Measurements from ENCODE around the gene CFI. TPM values are rescaled to one million over a fixed set of nuclear protein-coding genes. Genes with fewer than 3 reads are reported as not detected.

CFI gene
- total RNA-seq, 1 donor from 2014 or later = not detected

DNA sequence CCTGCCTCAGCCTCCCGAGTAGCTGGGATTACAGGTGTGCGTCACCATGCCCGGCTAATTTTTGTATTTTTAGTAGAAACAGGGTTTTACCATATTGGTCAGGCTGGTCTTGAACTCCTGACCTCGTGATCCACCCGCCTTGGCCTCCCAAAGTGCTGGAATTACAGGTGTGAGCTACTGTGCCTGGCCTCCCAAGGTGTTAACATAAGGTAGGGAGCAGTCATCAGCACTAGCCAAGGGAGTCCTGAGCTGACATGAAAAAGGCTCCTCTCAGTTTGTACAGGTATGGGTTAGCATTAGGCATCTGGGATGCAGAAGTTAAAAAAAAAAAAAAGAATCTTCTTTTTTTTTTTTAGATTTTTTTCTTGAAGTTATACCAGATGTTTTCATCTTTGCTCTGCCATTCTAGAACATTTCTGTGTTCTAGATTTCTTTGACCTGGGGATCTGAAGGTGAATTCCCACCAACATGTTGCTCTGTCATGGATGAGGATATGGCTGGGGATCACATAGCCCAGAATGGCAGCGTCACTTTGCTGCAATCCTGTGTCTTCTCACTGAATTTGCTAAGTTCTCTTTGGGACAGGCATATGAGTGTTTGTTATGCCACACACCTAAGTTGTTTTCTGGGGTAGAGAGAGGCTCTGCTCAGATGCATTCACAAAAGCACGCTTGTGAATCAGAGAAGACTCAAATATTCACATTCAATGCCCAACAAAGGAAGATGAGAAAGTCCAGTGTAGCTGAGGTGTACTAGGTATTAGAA, 47.5 kb downstream of the CFI start:
- Mint-ChIP-seq H3K36me3 (no peaks in the 10 kb centered on the region), H3K4me3 (no peak overlapping the region), H3K4me1 (no peaks in the 10 kb centered on the region), H3K27ac (no peak overlapping the region), H3K9me3 (no peaks in the 10 kb centered on the region), H3K27me3 (ENCODE audit: insufficient read depth, low read depth) (no peaks in the 10 kb centered on the region)
- no peaks in the 10 kb centered on the region for H3K36me3 ChIP-seq
- H3K4me1 ChIP-seq = no peaks in the 10 kb centered on the region
- no peak overlapping the region for H2AFZ ChIP-seq (replicated peaks)
- H3K27ac ChIP-seq = no peak overlapping the region
- DNase-seq (ENCODE audit: low spot score) = no peak
- no peak overlapping the region for H3K4me2 ChIP-seq
- H4K20me1 ChIP-seq (ENCODE audit: low read depth) = no peaks in the 10 kb centered on the region
- H3K9ac ChIP-seq = no peak overlapping the region
- H3K9me3 ChIP-seq (ENCODE audit: low read depth) = no peaks in the 10 kb centered on the region
- no peaks in the 10 kb centered on the region for H3K79me2 ChIP-seq (ENCODE audit: low read depth)
- no peaks in the 10 kb centered on the region for H3K27me3 ChIP-seq
- peaks cover 13% of the 10 kb centered on the region for H3F3A ChIP-seq (ENCODE audit: low read depth)
- TF ChIP-seq, protein P1, sequence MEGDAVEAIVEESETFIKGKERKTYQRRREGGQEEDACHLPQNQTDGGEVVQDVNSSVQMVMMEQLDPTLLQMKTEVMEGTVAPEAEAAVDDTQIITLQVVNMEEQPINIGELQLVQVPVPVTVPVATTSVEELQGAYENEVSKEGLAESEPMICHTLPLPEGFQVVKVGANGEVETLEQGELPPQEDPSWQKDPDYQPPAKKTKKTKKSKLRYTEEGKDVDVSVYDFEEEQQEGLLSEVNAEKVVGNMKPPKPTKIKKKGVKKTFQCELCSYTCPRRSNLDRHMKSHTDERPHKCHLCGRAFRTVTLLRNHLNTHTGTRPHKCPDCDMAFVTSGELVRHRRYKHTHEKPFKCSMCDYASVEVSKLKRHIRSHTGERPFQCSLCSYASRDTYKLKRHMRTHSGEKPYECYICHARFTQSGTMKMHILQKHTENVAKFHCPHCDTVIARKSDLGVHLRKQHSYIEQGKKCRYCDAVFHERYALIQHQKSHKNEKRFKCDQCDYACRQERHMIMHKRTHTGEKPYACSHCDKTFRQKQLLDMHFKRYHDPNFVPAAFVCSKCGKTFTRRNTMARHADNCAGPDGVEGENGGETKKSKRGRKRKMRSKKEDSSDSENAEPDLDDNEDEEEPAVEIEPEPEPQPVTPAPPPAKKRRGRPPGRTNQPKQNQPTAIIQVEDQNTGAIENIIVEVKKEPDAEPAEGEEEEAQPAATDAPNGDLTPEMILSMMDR (IDR thresholded peaks at IDR 0.05) = no peak
- TF ChIP-seq EZH2 (IDR thresholded peaks at IDR 0.05) (no peak), EZH2phosphoT487 (IDR thresholded peaks at IDR 0.05) (no peak)
- H3K4me3 ChIP-seq = no peak overlapping the region

- TF ChIP-seq EZH2phosphoT487 (IDR thresholded peaks at IDR 0.05) (no peak), EZH2 (IDR thresholded peaks at IDR 0.05) (no peak)
- TF ChIP-seq, protein P1 (IDR thresholded peaks at IDR 0.05) = no peak
- no peak overlapping the region for H3K27ac Mint-ChIP-seq
- H3F3A ChIP-seq (ENCODE audit: low read depth) = peaks cover 13% of the 10 kb centered on the region
- H3K27me3 ChIP-seq = no peaks in the 10 kb centered on the region
- no peaks in the 10 kb centered on the region for H3K27me3 Mint-ChIP-seq (ENCODE audit: insufficient read depth, low read depth)
- no peaks in the 10 kb centered on the region for H3K36me3 ChIP-seq
- no peaks in the 10 kb centered on the region for H3K9me3 ChIP-seq (ENCODE audit: low read depth)
- H3K4me1 ChIP-seq = no peaks in the 10 kb centered on the region
- H4K20me1 ChIP-seq (ENCODE audit: low read depth) = no peaks in the 10 kb centered on the region
- no peak overlapping the region for H3K4me2 ChIP-seq
- no peak overlapping the region for H2AFZ ChIP-seq (replicated peaks)
- H3K4me3 ChIP-seq = no peak overlapping the region
- H3K36me3 Mint-ChIP-seq = no peaks in the 10 kb centered on the region
- H3K4me3 Mint-ChIP-seq = no peak overlapping the region
- no peak for DNase-seq (ENCODE audit: low spot score)
- no peaks in the 10 kb centered on the region for H3K79me2 ChIP-seq (ENCODE audit: low read depth)
- H3K9me3 Mint-ChIP-seq = no peaks in the 10 kb centered on the region
- H3K9ac ChIP-seq = no peak overlapping the region
- H3K27ac ChIP-seq = no peak overlapping the region
- no peaks in the 10 kb centered on the region for H3K4me1 Mint-ChIP-seq
Measured at GRCh38 chr4:109752525-109752924, 49.3 kb downstream of the CFI start.

GRCh38 chr4:109751852-109752251, 49.9 kb downstream of the CFI start:
- H3K36me3 ChIP-seq = no peaks in the 10 kb centered on the region
- Mint-ChIP-seq H3K4me3 (no peak overlapping the region), H3K9me3 (no peaks in the 10 kb centered on the region), H3K4me1 (no peaks in the 10 kb centered on the region), H3K27me3 (ENCODE audit: insufficient read depth, low read depth) (no peaks in the 10 kb centered on the region), H3K27ac (no peak overlapping the region), H3K36me3 (no peaks in the 10 kb centered on the region)
- no peak overlapping the region for H3K9ac ChIP-seq
- H3K9me3 ChIP-seq (ENCODE audit: low read depth) = no peaks in the 10 kb centered on the region
- no peaks in the 10 kb centered on the region for H3K4me1 ChIP-seq
- H2AFZ ChIP-seq (replicated peaks) = no peak overlapping the region
- H4K20me1 ChIP-seq (ENCODE audit: low read depth) = no peaks in the 10 kb centered on the region
- no peak overlapping the region for H3K4me3 ChIP-seq
- no peak overlapping the region for H3K27ac ChIP-seq
- H3K27me3 ChIP-seq = no peaks in the 10 kb centered on the region
- no peak for DNase-seq (ENCODE audit: low spot score)
- TF ChIP-seq EZH2phosphoT487 (IDR thresholded peaks at IDR 0.05) = no peak
- no peak for TF ChIP-seq EZH2 (IDR thresholded peaks at IDR 0.05)
- TF ChIP-seq, protein P1 (IDR thresholded peaks at IDR 0.05) = no peak
- H3F3A ChIP-seq (ENCODE audit: low read depth) = peaks cover 13% of the 10 kb centered on the region
- H3K4me2 ChIP-seq = no peak overlapping the region
- no peaks in the 10 kb centered on the region for H3K79me2 ChIP-seq (ENCODE audit: low read depth)

Measured in neural progenitor cell (in vitro differentiated cells).